Stimulated activated CD4-positive, alpha-beta T cell treated with anti-CD3 and anti-CD28 coated beads, Interleukin-12 subunit alpha, Interleukin-12 subunit beta, amount 100 ng/mL, for 48 hours (primary cell): ENCODE data around the gene AP1M1.
"Not testable (repeated sequence)": the region's sequence is repeated elsewhere in the genome, so short reads cannot be mapped to it uniquely, and the experiment has no call there.

Experiments used
- DNase-seq, 3 donors: peaks; one replicate each; pipeline ENCODE4 v3.0.0-alpha.2; 2020; ENCODE audit warnings: low read depth in 2 of 3, low spot score in 1 of 3

The AP1M1 gene

DNA sequence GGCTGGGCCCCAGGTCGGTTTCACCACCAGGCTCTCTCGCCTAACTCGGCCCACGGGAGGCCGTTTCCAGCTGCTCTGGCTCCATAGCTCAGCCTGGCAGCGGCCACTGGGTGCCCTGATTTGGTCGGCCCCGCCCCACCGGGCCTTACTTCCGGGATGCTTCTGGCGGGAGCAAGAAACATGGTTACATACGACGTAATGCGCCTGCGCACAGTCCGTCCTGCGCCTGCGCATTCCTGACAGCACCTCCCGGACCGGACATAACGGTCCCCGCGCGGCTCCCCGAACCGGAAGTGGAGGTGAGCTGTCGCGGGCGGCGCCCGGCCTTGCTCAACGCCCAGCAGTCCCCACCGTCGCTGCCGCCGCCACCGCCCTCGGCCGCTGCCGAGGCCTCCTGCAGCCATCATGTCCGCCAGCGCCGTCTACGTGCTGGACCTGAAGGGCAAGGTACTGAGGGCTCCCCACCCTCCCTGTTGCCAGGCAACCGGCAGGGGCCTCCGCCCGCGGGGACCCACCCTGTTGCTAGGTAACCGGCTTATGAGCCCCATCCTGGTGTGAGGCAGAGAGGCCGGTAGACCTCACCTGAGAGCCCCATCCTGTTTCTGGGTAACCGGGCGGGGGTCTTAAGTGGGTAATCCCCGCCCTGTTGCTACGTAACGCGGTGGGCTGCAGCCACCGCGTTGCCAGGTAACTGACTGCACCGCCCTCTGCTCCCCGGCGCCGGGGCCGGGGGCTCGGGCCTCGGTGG, at the start of gene AP1M1:
TSS of gene AP1M1 (plus strand) at position 290 of the 748 bp plus-strand sequence. CDS start at position 406, 116 bp downstream.
- peak; percentile 98 for DNase-seq

DNA sequence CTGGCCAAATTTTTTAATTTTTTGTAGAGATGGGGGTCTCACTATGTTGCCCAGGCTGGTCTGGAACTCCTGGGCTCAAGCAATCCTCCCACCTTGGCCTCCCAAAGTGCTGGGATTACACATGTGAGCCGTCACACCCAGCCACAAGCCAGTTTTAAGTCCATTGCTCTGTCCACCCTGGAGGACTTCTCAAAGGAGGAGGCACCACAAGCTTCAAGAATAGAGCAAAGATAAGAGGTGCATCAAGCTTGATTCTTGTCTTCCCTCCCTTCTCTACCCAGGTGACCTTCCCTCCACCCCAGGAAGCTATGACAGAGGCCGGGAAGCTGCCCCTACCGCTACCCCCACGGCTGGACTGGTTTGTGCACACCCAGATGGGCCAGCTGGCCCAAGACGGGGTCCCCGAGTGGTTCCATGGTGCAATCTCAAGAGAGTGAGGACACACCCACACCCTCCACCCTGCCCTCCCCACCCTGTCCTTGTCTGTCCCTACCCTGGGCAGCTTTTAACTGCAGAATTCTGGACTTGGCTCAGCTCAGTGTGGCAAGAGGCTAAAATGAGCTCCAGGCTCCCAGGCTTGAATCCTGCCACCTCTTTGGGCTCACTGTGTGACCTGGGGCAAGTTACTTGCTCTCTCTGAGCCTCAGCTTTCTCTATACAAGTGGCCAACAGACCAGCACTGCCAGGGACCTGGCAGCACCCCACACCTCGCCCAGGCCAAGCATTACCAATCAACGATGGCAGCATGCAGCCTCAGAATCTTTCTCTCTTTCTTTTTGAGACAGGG, 49.1 kb upstream of the AP1M1 start:
- no peak for DNase-seq

- DNase-seq, result peak in 1 of 3 donors; percentile 4
Observed at GRCh38 chr19:16153582-16154336, 44.0 kb upstream of the AP1M1 start.

DNA sequence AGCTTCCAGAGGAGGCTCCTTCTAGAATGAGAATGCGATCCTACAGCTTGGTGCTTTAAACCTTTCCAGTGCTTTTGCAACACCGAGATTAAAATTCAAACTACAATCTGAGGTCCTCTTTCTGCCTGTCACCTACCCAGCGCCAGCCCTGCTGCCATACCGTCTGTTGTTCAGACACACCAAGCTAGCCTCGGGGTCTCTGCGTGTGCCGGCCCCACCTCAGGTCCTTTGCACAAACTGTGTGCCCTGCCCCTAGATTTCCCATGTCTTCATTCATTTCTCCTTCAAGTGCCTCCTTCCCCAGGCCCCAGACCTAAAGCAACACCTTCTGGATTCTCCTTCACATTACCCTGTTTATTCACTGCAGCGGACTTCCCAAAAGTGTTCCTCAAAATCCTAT, 43.2 kb upstream of the AP1M1 start:
- DNase-seq, result no peak

DNA sequence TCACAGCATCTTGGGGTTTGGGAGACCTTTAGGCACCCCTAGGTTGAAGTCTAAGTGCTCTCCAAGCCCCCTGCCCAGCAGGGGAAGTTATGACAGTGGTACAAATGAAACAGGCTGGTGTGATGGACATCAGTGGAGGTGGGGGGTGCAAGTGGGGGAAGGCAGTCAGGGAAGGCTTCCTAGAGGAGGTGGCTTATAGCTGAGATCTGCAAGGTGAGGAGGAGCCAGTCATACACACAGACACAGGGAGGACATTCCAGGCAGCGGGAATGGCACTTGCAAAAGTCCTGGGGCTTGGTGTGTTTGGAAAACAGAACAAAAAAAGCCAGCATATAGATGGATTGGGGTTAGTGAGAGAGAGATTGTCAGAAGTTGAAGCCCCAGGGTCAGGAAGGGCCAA, 42.6 kb upstream of the AP1M1 start:
- no peak for DNase-seq

GRCh38 chr19:16156904-16157303, 40.8 kb upstream of the AP1M1 start:
- no peak for DNase-seq

GRCh38 chr19:16157601-16158000, 40.1 kb upstream of the AP1M1 start:
- no peak for DNase-seq

DNA sequence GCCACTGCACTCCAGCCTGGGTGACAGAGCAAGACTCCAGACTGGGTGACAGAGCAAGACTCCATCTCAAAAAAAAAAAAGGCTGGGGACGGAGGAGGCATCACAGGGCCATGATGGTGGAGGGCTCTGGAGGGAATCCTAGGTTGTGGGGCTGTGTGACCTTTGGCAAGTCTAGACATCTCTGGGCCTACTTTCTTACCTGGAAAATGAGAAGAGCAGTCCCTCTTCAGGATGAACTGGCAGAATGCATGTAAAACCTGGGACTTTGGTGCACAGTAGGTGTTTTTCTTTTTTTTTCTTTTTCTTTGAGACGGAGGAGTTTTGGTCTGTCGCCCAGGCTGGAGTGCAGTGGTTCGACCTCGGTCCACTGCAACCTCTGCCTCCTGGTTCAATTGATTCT, 38.1 kb upstream of the AP1M1 start:
- DNase-seq, result no peak

DNA sequence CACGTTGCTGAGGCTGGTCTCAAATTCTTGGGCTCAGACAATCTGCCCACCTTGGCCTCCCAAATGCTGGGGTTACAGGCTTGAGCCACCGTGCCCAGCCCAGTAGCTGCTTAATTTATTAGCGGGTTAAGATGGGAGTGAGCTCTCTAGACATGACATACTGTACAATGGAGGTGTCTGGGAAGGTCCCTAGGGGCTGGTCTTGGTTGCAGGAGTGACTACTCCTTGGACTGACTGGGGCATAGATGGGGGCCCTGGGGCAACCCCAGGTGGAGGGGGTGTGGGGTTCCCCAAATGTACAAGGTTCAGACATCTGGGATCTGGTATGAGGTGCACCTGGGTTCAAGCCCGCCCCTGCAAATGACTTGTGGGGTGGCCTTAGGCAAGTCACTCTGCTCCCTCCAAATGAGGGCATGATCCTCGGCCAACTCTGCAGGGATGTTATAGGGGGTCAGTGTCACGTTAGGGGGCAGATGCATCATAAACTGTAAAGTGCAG, 37.2 kb upstream of the AP1M1 start:
- DNase-seq, result no peak

DNA sequence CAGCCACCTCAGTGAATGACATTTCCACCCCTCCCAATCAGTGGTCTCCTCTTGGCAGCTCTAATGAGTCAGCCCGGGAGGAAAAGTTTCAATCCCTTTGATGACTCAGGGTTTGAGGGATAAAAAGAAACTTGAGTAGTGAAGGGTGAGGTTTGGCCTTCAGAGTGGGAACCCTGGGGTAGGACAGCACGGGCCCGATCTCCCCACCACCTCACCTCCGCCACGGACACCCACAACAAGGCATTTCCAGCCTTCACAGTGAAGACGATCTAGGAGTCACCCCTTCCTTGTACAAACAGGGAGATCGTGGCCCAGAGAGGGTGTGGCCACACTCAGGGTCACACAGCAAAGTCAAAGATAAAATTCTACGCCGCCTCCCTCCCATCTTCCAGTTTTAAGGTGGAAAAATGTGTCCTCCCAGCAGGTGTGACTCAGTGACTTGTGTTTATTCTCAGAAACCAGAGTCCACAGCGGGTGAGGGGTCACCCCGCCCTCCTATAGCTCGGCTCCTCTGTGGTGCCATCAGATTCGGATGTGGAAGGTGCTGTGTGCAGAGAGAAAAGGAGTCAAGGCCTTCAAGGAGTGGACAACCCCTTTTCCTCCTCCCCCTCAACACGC, 36.7 kb upstream of the AP1M1 start:
- DNase-seq, result peak; percentile 39 to 57 (median 49)

DNA sequence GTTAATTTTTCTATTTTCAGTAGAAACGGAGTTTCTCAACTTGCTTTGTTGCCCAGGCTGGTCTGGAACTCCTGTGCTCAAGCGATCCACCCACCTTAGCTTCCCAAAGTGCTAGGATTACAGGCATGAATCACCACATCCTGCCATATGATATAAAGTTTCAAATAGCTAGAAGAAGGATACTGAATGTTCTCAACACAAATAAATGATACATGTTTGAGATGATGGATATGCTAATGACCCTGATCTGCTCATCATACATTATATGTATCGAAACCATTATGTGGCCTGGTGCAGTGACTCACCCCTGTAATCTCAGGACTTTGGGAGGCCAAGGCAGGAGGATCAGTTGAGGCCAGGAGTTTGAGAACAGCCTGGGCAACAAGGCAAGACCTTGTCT, 35.9 kb upstream of the AP1M1 start:
- DNase-seq, result peak in 1 of 3 donors; percentile 15

DNA sequence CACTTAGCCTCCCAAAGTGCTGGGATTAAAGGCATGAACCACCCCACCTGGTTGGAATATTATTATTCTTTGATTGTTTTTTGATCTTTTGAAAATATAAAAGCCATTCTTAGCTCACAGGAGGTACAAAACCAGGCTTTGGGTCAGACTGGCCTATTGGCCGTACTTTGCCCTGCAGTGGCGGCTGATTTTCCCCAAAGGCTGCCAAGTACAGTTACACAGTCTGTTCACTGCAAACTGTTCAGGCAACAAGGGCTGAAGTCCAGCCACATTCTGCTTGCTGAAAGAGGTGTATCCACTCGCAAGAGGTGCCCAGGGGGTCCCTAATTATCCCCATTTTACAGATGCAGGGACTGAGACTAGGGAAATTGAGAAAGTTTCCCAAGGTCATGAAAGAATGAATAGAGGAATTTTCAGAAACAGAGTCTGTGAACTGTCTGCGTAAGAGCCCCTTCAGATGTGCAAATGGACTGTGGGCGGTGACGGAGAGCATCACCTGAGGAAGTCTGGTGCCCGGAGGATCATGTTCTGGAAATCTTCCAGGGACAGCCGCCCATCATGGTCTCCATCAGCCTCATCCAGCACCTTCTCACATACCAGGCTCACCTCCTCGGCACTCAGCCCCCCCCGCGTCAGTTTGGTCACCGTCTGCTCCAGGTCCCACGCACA, 33.4 kb upstream of the AP1M1 start:
- DNase-seq, result no peak

DNA sequence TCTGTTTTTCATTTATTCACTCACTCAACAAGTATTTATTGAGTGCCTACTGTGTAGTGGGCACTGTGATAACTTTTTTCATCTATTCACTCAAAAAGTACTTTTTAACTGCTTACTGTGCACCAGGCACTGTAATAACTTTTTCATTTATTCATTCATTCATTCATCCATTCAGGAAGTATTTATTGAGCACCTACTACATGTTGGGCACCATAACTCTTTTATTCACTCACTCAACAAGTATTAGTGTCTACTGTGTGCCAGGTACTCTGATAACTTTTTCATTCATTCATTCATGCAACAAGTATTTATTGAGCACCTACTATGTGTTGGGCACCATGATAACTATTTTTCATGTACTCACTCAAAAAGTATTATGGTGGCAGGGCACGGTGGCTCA, 31.3 kb upstream of the AP1M1 start:
- no peak for DNase-seq

- DNase-seq, result no peak
Observed at GRCh38 chr19:16167055-16167454, 30.7 kb upstream of the AP1M1 start.

DNA sequence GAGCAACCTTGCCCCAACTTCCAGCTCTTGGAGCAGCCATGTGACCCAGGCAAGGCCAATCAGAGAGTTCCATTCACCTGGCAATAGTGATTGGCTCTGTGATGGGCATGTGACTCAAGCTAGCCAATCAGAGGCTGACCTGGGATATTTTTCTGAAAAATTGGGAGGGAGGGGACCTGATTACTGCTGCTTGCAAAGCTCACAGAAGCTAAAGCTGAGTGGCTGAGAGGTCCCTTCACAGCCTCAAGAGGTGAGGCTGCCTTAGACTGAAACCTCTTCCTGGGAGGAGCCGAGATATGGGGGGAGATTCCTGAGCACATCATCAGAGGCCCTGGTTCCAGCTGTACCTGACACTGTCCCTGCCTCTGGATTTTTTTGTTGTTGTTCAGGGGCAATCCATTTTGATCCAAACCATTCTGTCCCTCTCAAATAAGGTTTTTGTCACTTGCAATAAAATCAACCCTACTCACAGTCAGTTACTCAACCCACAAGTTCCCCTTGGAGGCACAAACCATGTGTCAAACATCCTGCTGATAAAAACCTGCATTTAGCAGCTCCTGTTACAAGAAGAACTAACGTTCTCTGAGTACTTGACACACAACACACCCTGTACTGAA, 29.1 kb upstream of the AP1M1 start:
- no peak for DNase-seq

DNA sequence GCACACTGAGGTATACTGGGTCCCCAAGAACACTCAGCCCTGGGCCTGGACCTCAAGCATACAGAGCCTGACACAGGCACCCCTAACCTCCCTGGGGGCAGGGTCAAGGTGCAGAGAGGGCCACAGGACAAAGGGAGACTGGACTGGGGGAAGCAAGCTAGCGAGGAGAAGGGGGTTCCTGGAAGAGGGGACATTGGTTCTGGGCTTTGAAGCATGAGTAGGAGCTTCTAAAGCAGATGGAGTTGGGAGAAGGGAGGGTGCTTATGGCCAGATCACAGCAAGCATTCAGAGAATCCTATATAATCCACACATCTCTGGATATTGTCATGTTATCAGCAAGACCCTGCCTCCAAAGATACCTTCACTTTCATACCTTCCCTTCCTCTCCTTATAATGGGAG, 27.6 kb upstream of the AP1M1 start:
- no peak for DNase-seq

GRCh38 chr19:16175954-16176353, 21.8 kb upstream of the AP1M1 start:
- no peak for DNase-seq

DNA sequence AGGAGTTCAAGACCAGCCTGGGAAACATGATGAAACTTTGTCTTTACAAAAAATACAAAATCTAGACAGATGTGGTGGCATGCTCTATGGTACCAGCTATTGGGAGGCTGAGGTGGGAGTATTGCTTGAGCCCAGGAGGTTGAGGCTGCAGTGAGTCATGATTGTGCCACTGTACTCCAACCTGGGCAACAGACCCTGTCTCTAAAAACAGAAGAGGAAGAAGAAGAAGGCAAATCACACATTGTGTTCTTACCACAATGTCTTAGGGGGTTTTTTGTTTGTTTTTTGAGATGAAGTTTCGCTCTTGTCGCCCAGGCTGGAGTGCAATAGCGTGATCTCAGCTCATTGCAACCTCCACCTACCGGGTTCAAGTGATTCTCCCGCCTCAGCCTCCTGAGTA, 18.8 kb upstream of the AP1M1 start:
- not testable (repeated sequence) for DNase-seq

- no peak for DNase-seq
Observed at GRCh38 chr19:16180611-16181010, 17.1 kb upstream of the AP1M1 start.

GRCh38 chr19:16184665-16185122, 13.0 kb upstream of the AP1M1 start:
- DNase-seq, result no peak
